GM12891 (cell line): ENCODE data around the gene RHCG.

ENCODE experiments used
- POLR2A ChIP-seq: IDR thresholded peaks from 2 replicates; pipeline ENCODE4 v1.6.1; 2011; ENCODE audit warnings: low read depth, low read length, control low read depth
- POLR2AphosphoS5 ChIP-seq: IDR thresholded peaks from 2 replicates; pipeline ENCODE4 v1.6.1; 2011; ENCODE audit warnings: low read depth, low read length, control low read depth
- POU2F2 ChIP-seq: IDR thresholded peaks from 2 replicates; pipeline ENCODE4 v1.6.1; 2011; ENCODE audit warnings: low read depth, mild to moderate bottlenecking, control low read depth, low read length, moderate library complexity
- SPI1 ChIP-seq: IDR thresholded peaks from 2 replicates; pipeline ENCODE4 v1.6.1; 2011; ENCODE audit warnings: low read depth, low read length, control low read depth
- TAF1 ChIP-seq: IDR thresholded peaks from 2 replicates; pipeline ENCODE4 v1.6.1; 2011; ENCODE audit warnings: low read depth, low read length, control low read depth

GRCh38 chr15:89451846-89452245, 44.5 kb downstream of the RHCG start:
- TF ChIP-seq POLR2A = no peak
- no peak for TF ChIP-seq POLR2AphosphoS5
- TF ChIP-seq TAF1 = no peak
- TF ChIP-seq SPI1 = no peak
- no peak for TF ChIP-seq POU2F2
